Suprapubic skin (tissue), 4 donors: ENCODE results near the gene UHMK1.

Experiments
- CTCF ChIP-seq, 2 donors: fragments of 200-600 bp in 1 of 2; fragments of 450-650 bp in 1 of 2; sonication (generic) in 1 of 2; IDR thresholded peaks; one replicate each; pipeline ENCODE4 v1.5.1; 2016 to 2019; ENCODE audit warnings: antibody characterized with exemption in 2 of 2, mild to moderate bottlenecking in 1 of 2, moderate library complexity in 1 of 2
- EP300 ChIP-seq: sonication (generic); formaldehyde crosslinking; IDR thresholded peaks from one replicate; pipeline ENCODE4 v1.6.1; 2017; ENCODE audit warnings: antibody characterized with exemption
- POLR2A ChIP-seq, 2 donors: fragments of 450-650 bp; IDR thresholded peaks; one replicate each; pipeline ENCODE4 v1.6.1; 2017; ENCODE audit warnings: antibody characterized with exemption in 2 of 2, mild to moderate bottlenecking in 2 of 2, moderate library complexity in 2 of 2
- POLR2AphosphoS5 ChIP-seq, 3 donors: sonication (generic); formaldehyde crosslinking; IDR thresholded peaks; one replicate each; pipeline ENCODE4 v1.6.1; 2017; ENCODE audit warnings: antibody characterized with exemption in 3 of 3

- TF ChIP-seq CTCF (IDR thresholded peaks at IDR 0.05) = no peak
- TF ChIP-seq POLR2A (IDR thresholded peaks at IDR 0.05) = no peak
- no peak for TF ChIP-seq POLR2AphosphoS5 (IDR thresholded peaks at IDR 0.05)
- no peak for TF ChIP-seq EP300
Measured at GRCh38 chr1:162498496-162498810, 835 bp downstream of the UHMK1 start.
